Mucosa of rectum (tissue), 2 donors: ENCODE data around the gene TEAD3.
A peak's percentile ranks its signal among the peaks of the same experiment; 100 is the strongest.

Experiments
- H3K27ac ChIP-seq, 2 donors: one replicate each; pipeline ENCODE4 v1.7.0; 2013; ENCODE audit warnings: inconsistent platforms in 2 of 2, low read depth in 2 of 2, low read length in 2 of 2
- H3K27me3 ChIP-seq, 2 donors: one replicate each; pipeline ENCODE4 v1.7.0; 2013; ENCODE audit warnings: low read length in 2 of 2; ENCODE audit not compliant: control insufficient read depth in 2 of 2, insufficient read depth in 2 of 2
- H3K36me3 ChIP-seq, 2 donors: one replicate each; pipeline ENCODE4 v1.7.0; 2013; ENCODE audit warnings: low read length in 2 of 2; ENCODE audit not compliant: control insufficient read depth in 2 of 2, insufficient read depth in 2 of 2
- H3K4me1 ChIP-seq, 2 donors: one replicate each; pipeline ENCODE4 v1.7.0; 2013; ENCODE audit warnings: low read length in 2 of 2, mild to moderate bottlenecking in 1 of 2; ENCODE audit not compliant: control insufficient read depth in 2 of 2, insufficient read depth in 2 of 2
- H3K4me3 ChIP-seq, 2 donors: one replicate each; pipeline ENCODE4 v1.7.0; 2013; ENCODE audit warnings: low read length in 2 of 2
- H3K9ac ChIP-seq, 2 donors: one replicate each; pipeline ENCODE4 v1.7.0; 2013; ENCODE audit warnings: low read length in 2 of 2, low read depth in 1 of 2, mild to moderate bottlenecking in 1 of 2
- H3K9me3 ChIP-seq, 2 donors: one replicate each; pipeline ENCODE4 v1.7.0; 2013; ENCODE audit warnings: low read length in 2 of 2; ENCODE audit not compliant: control insufficient read depth in 2 of 2
- donor health status: healthy.
- donor health status: Normal muscosa, but diverticular disease.

The TEAD3 gene

DNA sequence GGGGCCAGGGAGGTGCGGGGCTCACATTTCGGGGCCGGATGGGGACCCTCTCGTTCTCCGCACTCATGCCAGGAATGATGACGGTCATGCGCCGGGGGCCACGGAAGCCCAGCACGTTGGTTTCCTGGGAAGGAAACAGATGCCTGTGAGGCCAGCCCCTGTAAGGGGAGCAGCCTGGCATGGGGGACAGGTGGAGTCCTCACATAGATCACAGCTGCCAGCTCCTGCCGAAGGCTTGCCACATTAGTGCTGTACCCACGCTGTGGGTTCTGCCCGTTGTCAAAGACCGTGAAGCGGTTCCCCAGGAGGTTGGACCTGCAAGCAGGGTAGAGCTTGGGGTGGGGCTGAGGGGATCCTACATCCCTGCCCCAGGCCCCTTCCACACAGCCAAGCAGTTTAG is 6.7 kb upstream of the TEAD3 start:
- Histone ChIP-seq H3K4me3 (no peak overlapping the region), H3K27me3 (peaks cover 13 to 14% of the 10 kb centered on the region in 2 donors), H3K9ac (no peak overlapping the region), H3K4me1 (no peaks in the 10 kb centered on the region), H3K36me3 (no peaks in the 10 kb centered on the region), H3K27ac (no peak overlapping the region), H3K9me3 (no peaks in the 10 kb centered on the region)

DNA sequence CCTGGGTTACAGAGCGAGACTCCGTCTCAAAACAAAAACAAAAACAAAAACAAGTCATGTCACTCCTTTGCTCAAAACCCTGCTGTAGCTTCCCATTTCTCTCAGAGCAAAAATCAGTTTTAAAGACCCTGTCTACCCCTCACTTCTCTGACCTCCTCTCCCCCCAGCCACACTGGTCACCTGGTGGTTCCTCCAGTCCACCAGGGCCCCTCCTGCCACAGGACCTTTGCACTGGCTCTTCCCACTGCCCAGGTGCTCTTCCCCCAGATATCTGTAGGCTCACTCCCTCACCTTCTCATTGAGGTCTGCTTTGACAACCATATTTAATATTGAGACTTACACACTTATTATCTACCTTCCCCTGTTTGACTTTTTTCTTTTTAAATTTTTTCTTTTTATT is 4.9 kb upstream of the TEAD3 start:
- peaks cover 6 to 8% of the 10 kb centered on the region in 2 donors for H3K4me1 ChIP-seq
- H3K27ac ChIP-seq: no peak overlapping the region
- H3K4me3 ChIP-seq: no peak overlapping the region
- H3K9me3 ChIP-seq: no peaks in the 10 kb centered on the region
- peaks cover 10 to 11% of the 10 kb centered on the region in 2 donors for H3K27me3 ChIP-seq
- H3K9ac ChIP-seq: no peak overlapping the region
- H3K36me3 ChIP-seq: no peaks in the 10 kb centered on the region

- no peak overlapping the region for H3K4me3 ChIP-seq
- no peaks in the 10 kb centered on the region for H3K36me3 ChIP-seq
- peaks cover 8 to 9% of the 10 kb centered on the region in 2 donors for H3K4me1 ChIP-seq
- H3K9me3 ChIP-seq: no peaks in the 10 kb centered on the region
- no peak overlapping the region for H3K9ac ChIP-seq
- peaks cover 8 to 10% of the 10 kb centered on the region in 2 donors for H3K27me3 ChIP-seq
- H3K27ac ChIP-seq: no peak overlapping the region
Observed at GRCh38 chr6:35500782-35501181, 3.9 kb upstream of the TEAD3 start.

- peaks cover 14 to 23% of the 10 kb centered on the region in 2 donors for H3K4me1 ChIP-seq
- no peaks in the 10 kb centered on the region for H3K36me3 ChIP-seq
- H3K27ac ChIP-seq: no peak overlapping the region
- peaks cover 7 to 8% of the 10 kb centered on the region in 2 donors for H3K27me3 ChIP-seq
- no peaks in the 10 kb centered on the region for H3K9me3 ChIP-seq
- no peak overlapping the region for H3K4me3 ChIP-seq
- no peak overlapping the region for H3K9ac ChIP-seq
Observed at GRCh38 chr6:35499372-35499771, 2.5 kb upstream of the TEAD3 start.

- H3K36me3 ChIP-seq: peaks cover 0 to 2% of the 10 kb centered on the region in 2 donors
- H3K4me3 ChIP-seq: peak overlapping the region; percentile 64 to 65
- H3K27me3 ChIP-seq: peaks cover 7 to 8% of the 10 kb centered on the region in 2 donors
- no peaks in the 10 kb centered on the region for H3K9me3 ChIP-seq
- H3K9ac ChIP-seq: peak overlapping the region in 1 of 2 donors; percentile 80
- peaks cover 22 to 31% of the 10 kb centered on the region in 2 donors for H3K4me1 ChIP-seq
- H3K27ac ChIP-seq: peak overlapping the region; percentile 48 to 83
Observed at GRCh38 chr6:35498422-35499067, 1.7 kb upstream of the TEAD3 start.

GRCh38 chr6:35497571-35498421 is 917 bp upstream of the TEAD3 start:
- peaks cover 7 to 8% of the 10 kb centered on the region in 2 donors for H3K27me3 ChIP-seq
- H3K9me3 ChIP-seq: no peaks in the 10 kb centered on the region
- H3K9ac ChIP-seq: peak overlapping the region; percentile 68 to 80
- H3K36me3 ChIP-seq: peaks cover 0 to 4% of the 10 kb centered on the region in 2 donors
- peak overlapping the region; percentile 64 to 65 for H3K4me3 ChIP-seq
- H3K4me1 ChIP-seq: peaks cover 25 to 39% of the 10 kb centered on the region in 2 donors
- H3K27ac ChIP-seq: peak overlapping the region; percentile 80 to 83

- peak overlapping the region; percentile 64 to 77 for H3K4me3 ChIP-seq
- H3K4me1 ChIP-seq: peaks cover 33 to 49% of the 10 kb centered on the region in 2 donors
- H3K27me3 ChIP-seq: peaks cover 3 to 7% of the 10 kb centered on the region in 2 donors
- peaks cover 0 to 4% of the 10 kb centered on the region in 2 donors for H3K36me3 ChIP-seq
- H3K9ac ChIP-seq: peak overlapping the region; percentile 72 to 84
- H3K9me3 ChIP-seq: no peaks in the 10 kb centered on the region
- peak overlapping the region; percentile 85 to 87 for H3K27ac ChIP-seq
Observed at GRCh38 chr6:35496036-35496840, 641 bp downstream of the TEAD3 start.

DNA sequence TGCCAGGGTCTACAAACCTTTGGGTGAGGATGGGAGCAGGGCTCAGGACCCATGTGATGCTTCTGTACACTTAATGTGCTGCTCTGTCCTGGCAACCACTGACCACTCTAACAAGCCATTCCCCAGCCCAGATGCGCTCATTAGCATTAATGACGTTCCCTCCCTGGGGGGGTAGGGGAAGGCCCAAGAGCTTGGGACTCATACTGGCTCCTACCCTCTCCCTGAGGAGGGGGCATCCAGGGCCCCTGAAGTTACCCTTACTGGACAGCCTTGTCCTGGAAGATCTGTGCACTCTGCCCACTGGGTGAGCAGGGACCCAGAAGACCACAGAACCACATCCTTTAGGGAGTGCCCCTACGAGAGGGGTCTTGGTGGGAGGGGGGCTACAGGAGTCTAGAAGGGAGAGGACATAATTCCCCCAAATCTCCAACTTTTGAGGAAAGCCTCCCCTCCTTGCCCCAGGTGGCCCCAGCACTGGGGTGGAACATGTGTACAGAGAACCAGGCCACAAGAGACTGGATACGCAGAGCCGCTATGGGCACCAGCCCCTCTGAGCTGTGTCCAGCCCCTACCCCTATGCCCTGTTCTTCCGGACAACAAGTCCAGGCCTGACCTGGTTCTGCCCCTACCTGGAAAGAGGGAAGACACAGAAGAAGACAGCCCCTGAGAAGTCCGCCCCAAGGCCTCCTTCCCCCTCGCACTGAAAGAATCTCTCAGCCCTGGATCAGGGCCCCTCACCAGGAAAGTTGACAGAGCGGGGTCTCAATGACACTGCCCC is 1.4 kb downstream of the TEAD3 start:
- peaks cover 36 to 50% of the 10 kb centered on the region in 2 donors for H3K4me1 ChIP-seq
- peak overlapping the region; percentile 85 to 87 for H3K27ac ChIP-seq
- H3K36me3 ChIP-seq: peaks cover 0 to 4% of the 10 kb centered on the region in 2 donors
- peak overlapping the region; percentile 64 to 77 for H3K4me3 ChIP-seq
- no peaks in the 10 kb centered on the region for H3K9me3 ChIP-seq
- H3K27me3 ChIP-seq: peaks cover 3 to 7% of the 10 kb centered on the region in 2 donors
- H3K9ac ChIP-seq: peak overlapping the region; percentile 72 to 84

DNA sequence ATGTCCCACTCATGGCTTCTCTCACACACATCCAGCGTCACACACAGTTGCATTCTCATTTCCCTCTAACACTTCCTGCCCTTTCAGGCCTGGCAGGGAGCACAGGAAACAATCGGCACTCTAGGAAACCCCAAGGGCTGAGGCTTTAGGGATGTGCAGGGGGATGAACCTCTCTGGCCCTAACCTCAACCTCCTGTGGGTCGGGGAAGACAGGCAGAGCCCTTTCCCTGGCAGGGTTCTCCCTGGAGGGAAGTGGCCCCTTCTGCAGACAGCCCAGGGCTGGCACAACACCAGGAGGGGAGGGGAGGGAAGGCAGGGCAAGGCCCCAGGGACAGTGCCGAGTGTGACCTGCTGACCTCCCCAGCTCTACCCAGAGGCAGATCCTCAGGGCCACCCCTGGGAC is 2.7 kb downstream of the TEAD3 start:
- H3K9me3 ChIP-seq: no peaks in the 10 kb centered on the region
- peak overlapping the region; percentile 25 to 52 for H3K27ac ChIP-seq
- peak overlapping the region in 1 of 2 donors; percentile 20 for H3K4me3 ChIP-seq
- peaks cover 0 to 4% of the 10 kb centered on the region in 2 donors for H3K36me3 ChIP-seq
- H3K9ac ChIP-seq: peak overlapping the region in 1 of 2 donors; percentile 21
- H3K4me1 ChIP-seq: peaks cover 38 to 50% of the 10 kb centered on the region in 2 donors
- peaks cover 3 to 5% of the 10 kb centered on the region in 2 donors for H3K27me3 ChIP-seq
